Activated CD4-positive, alpha-beta T cell treated with anti-CD3 and anti-CD28 coated beads for 36 hours (primary cell): Measurements from ENCODE around the gene TTYH1. TPM values are rescaled to one million over a fixed set of nuclear protein-coding genes. Genes with fewer than 3 reads are reported as not detected.

Experiments
- ATAC-seq: fragments of 200-7000 bp; cut with Tn5 transposase; one replicate; pipeline ENCODE4 v1.10.0; 2021; ENCODE audit warnings: mild to moderate bottlenecking, moderate library complexity
- CTCF ChIA-PET: fragments of 350-600 bp; sonication (Branson Sonifier 250); formaldehyde crosslinking; loops from one replicate; lab custom pipeline; 2021; ENCODE audit warnings: antibody characterized with exemption; lab: Charles Lee
- POLR2A ChIA-PET: fragments of 350-600 bp; sonication (Branson Sonifier 250); formaldehyde crosslinking; loops from one replicate; lab custom pipeline; 2021; ENCODE audit warnings: antibody characterized with exemption, inconsistent platforms; lab: Charles Lee
- DNase-seq: peaks from one replicate; pipeline ENCODE4 v3.0.0-alpha.2; 2020
- H3K27ac Mint-ChIP-seq: one replicate; pipeline ENCODE4 v1.8.0; 2021; ENCODE audit warnings: mixed read lengths
- H3K27me3 Mint-ChIP-seq: one replicate; pipeline ENCODE4 v1.8.0; 2021; ENCODE audit warnings: mixed read lengths
- H3K36me3 Mint-ChIP-seq: one replicate; pipeline ENCODE4 v1.8.0; 2021; ENCODE audit warnings: low read depth, mixed read lengths
- H3K4me1 Mint-ChIP-seq: one replicate; pipeline ENCODE4 v1.8.0; 2021; ENCODE audit warnings: mixed read lengths
- H3K4me3 Mint-ChIP-seq: one replicate; pipeline ENCODE4 v1.8.0; 2021; ENCODE audit warnings: mild to moderate bottlenecking, moderate library complexity, mixed read lengths
- H3K9me3 Mint-ChIP-seq: one replicate; pipeline ENCODE4 v1.8.0; 2021; ENCODE audit warnings: low read depth, mixed read lengths
- intact Hi-C, 2 experiments: fragments of 100-400 bp; cut with DNase I in 1 of 2; cut with micrococcal nuclease in 1 of 2; formaldehyde crosslinking; loops; one replicate each; pipeline versions ENCODE4 v1.14.2 to v1.15.1; 2022 to 2024; cut with DNase I, micrococcal nuclease
- total RNA-seq, 2 experiments: library from RNA; stranded (reverse); gene quantifications; one replicate each; pipeline ENCODE4 v1.2.3, GENCODE V29; 2021

TTYH1 gene
- total RNA-seq, 2 experiments from 2014 or later = 0.19 to 0.59 TPM

- H3K4me1 Mint-ChIP-seq = peaks cover 3% of the 10 kb centered on the region
- no peak overlapping the region for H3K4me3 Mint-ChIP-seq
Observed at GRCh38 chr19:54424660-54425381, 9.6 kb downstream of the TTYH1 start.

DNA sequence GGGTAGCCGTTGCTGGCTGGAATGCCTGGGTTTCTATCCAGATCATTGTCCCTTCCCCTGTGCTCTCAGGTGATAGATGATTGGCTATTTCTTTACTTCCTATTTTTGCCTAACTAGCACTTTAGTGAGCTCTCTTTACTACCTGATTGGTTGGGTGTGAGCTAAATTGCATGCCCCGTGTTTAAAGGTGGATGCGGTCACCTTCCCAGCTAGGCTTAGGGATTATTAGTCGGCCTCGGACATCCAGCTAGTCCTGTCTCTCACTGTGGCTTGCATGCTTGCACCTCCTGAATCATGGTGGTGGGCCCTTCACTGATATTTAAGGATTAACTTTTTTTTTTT, 10.1 kb downstream of the TTYH1 start:
- Mint-ChIP-seq H3K4me3 (no peak overlapping the region), H3K27me3 (peaks cover 32% of the 10 kb centered on the region), H3K36me3 (no peaks in the 10 kb centered on the region), H3K27ac (no peak overlapping the region), H3K4me1 (peaks cover 3% of the 10 kb centered on the region), H3K9me3 (no peaks in the 10 kb centered on the region)
- ChIA-PET CTCF (interaction anchor here (0.7 to 1.5 kb wide), 2 partner anchors 8 to 34 kb away, joined by 3 read pairs; no protein-coding TSS in a partner anchor), POLR2A (no interaction called here)
- no peak for ATAC-seq
- no peak for DNase-seq
- intact Hi-C loops = no loop called here

More at GRCh38 chr19:54424660-54425381, 9.6 kb downstream of the TTYH1 start:
- H3K36me3 Mint-ChIP-seq = no peaks in the 10 kb centered on the region
- POLR2A ChIA-PET = no interaction called here
- peaks cover 33% of the 10 kb centered on the region for H3K27me3 Mint-ChIP-seq
- DNase-seq (no peak), ATAC-seq (no peak)
- no peak overlapping the region for H3K27ac Mint-ChIP-seq
- H3K9me3 Mint-ChIP-seq = no peaks in the 10 kb centered on the region
- CTCF ChIA-PET = interaction anchor here (0.7 to 1.5 kb wide), 2 partner anchors 9 to 33 kb away, joined by 3 read pairs; no protein-coding TSS in a partner anchor
- intact Hi-C loops = no loop called here

GRCh38 chr19:54426291-54426931, 11.1 kb downstream of the TTYH1 start:
- CTCF ChIA-PET = no interaction called here

GRCh38 chr19:54427586-54427985, 12.3 kb downstream of the TTYH1 start:
- ATAC-seq (no peak), DNase-seq (no peak)
- H3K4me3 Mint-ChIP-seq = no peak overlapping the region
- peaks cover 31% of the 10 kb centered on the region for H3K27me3 Mint-ChIP-seq
- intact Hi-C loops = no loop called here
- POLR2A ChIA-PET = no interaction called here
- peaks cover 3% of the 10 kb centered on the region for H3K4me1 Mint-ChIP-seq
- no peaks in the 10 kb centered on the region for H3K9me3 Mint-ChIP-seq
- no peaks in the 10 kb centered on the region for H3K36me3 Mint-ChIP-seq
- CTCF ChIA-PET = interaction anchor here (0.6 kb wide), 1 partner anchor 749 kb away, joined by 3 read pairs; no protein-coding TSS in a partner anchor
- H3K27ac Mint-ChIP-seq = no peak overlapping the region

More at GRCh38 chr19:54426291-54426931, 11.1 kb downstream of the TTYH1 start:
- no peaks in the 10 kb centered on the region for H3K36me3 Mint-ChIP-seq
- H3K27me3 Mint-ChIP-seq = peaks cover 31% of the 10 kb centered on the region
- no peak for ATAC-seq
- no peak for DNase-seq
- intact Hi-C loops = no loop called here
- H3K27ac Mint-ChIP-seq = no peak overlapping the region
- no peaks in the 10 kb centered on the region for H3K9me3 Mint-ChIP-seq
- H3K4me1 Mint-ChIP-seq = peaks cover 3% of the 10 kb centered on the region
- H3K4me3 Mint-ChIP-seq = no peak overlapping the region
- POLR2A ChIA-PET = no interaction called here

DNA sequence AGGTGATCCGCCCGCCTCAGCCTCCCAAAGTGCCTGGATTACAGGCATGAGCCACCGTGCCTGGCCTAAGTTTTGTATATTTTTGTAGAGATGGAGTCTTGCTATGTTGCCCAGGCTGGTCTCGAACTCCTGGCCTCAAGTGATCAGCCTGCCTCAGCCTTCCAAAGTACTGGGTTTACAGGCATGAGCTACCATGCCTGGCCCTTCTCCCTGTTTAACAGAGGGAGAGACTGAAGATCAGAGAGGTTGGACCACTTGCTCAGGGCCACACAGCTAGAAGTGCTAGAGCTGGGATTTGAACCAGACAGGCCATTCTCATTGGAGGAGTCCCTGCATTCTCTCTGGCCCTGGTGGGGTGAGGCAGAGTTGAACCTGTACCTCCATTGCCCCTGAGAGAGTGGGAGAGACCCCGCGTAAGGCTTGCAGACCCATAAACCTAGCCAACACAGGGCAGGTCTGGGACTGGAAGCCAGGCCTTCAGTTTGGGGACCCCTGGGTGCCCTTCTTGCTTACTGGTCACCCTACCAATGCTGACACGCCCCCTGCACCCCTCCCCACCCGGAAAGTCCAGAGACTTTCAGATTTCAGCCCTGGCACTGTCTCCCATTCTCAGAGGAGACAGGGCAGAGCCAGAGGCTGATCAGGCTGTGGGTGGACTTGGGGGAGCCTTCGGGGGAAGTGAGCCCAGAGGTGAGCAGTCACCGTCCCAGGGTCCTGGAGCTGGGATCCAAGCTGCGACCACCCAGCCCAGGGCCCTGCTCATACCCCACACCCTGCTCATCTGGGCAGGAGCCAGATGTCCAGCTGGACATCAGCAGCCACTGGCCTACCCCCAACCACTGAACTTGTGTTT, 13.3 kb downstream of the TTYH1 start:
- CTCF ChIA-PET = interaction anchor here (1.5 kb wide), 1 partner anchor 20 kb away, joined by 3 read pairs; the partner anchor contains the start of gene LENG8
- no peak overlapping the region for H3K27ac Mint-ChIP-seq

DNA sequence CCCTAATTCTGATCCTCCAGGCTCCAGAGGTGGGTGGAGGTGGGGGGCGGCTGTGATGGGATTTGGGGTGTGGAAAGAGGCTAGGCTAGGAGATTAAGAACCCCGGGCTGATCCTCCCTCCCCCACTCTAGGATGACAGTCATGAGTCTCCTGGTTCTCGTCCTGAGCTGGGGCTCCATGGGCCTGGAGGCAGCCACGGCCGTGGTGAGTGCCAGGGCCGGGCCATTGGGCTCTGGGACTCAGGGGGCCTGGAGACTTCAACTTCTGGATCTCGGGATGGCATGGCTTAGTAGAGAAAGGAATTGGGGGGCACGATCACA, 13.9 kb downstream of the TTYH1 start:
- H3K27ac Mint-ChIP-seq = no peak overlapping the region
- peaks cover 3% of the 10 kb centered on the region for H3K4me1 Mint-ChIP-seq
- no peaks in the 10 kb centered on the region for H3K36me3 Mint-ChIP-seq
- intact Hi-C loops = no loop called here
- H3K27me3 Mint-ChIP-seq = peaks cover 24% of the 10 kb centered on the region
- ATAC-seq (no peak), DNase-seq (no peak)
- ChIA-PET POLR2A (no interaction called here), CTCF (interaction anchor here (0.6 to 1.5 kb wide), 3 partner anchors 20 to 532 kb away, joined by 3 to 4 read pairs (median 3); partner anchors contain the start of gene LENG8)
- no peak overlapping the region for H3K4me3 Mint-ChIP-seq
- no peaks in the 10 kb centered on the region for H3K9me3 Mint-ChIP-seq

More for the DNA sequence above, 13.3 kb downstream of the TTYH1 start:
- POLR2A ChIA-PET = no interaction called here
- no peaks in the 10 kb centered on the region for H3K9me3 Mint-ChIP-seq
- ATAC-seq (no peak), DNase-seq (no peak)
- intact Hi-C loops = no loop called here
- H3K27me3 Mint-ChIP-seq = peaks cover 27% of the 10 kb centered on the region
- no peaks in the 10 kb centered on the region for H3K36me3 Mint-ChIP-seq
- peaks cover 3% of the 10 kb centered on the region for H3K4me1 Mint-ChIP-seq
- H3K4me3 Mint-ChIP-seq = no peak overlapping the region

DNA sequence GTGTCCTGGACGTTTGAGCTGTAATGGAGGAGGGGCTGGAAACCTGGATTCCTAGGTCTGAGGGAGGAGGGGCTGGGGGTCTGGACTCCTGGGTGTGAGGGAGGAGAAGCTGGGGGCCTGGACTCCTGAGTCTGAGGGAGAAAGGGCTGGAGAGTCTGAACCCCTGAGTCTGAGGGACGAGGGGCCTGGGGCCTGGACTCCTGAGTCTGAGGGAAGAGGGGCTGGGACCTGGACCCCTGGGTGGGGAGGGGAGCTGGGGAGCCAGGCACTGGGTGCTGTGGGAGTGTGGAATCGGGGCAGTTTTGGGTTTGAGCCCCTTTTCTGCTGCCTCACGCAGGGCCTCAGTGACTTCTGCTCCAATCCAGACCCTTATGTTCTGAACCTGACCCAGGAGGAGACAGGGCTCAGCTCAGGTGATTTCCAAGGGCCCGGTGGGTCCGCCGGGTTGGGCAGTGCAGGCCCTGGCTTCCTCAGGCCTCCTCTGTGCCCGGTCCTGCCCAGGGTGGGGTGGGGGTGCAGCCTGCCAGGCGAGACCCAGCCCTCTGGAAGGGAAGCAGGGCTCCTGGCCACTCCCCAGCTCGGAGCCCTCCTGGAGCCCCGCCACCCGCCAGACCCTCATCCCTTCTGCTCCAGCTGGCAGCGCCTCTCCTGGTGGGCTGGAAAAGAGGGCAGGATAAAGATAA, 14.4 kb downstream of the TTYH1 start:
- no peaks in the 10 kb centered on the region for H3K9me3 Mint-ChIP-seq
- ChIA-PET POLR2A (no interaction called here), CTCF (interaction anchor here (0.6 to 1.5 kb wide), 3 partner anchors 19 to 533 kb away, joined by 3 to 4 read pairs (median 3); partner anchors contain the start of gene LENG8)
- H3K36me3 Mint-ChIP-seq = no peaks in the 10 kb centered on the region
- H3K27me3 Mint-ChIP-seq = peaks cover 20% of the 10 kb centered on the region
- intact Hi-C loops = no loop called here
- H3K27ac Mint-ChIP-seq = no peak overlapping the region
- no peak overlapping the region for H3K4me3 Mint-ChIP-seq
- DNase-seq (no peak), ATAC-seq (no peak)
- H3K4me1 Mint-ChIP-seq = peaks cover 4% of the 10 kb centered on the region

DNA sequence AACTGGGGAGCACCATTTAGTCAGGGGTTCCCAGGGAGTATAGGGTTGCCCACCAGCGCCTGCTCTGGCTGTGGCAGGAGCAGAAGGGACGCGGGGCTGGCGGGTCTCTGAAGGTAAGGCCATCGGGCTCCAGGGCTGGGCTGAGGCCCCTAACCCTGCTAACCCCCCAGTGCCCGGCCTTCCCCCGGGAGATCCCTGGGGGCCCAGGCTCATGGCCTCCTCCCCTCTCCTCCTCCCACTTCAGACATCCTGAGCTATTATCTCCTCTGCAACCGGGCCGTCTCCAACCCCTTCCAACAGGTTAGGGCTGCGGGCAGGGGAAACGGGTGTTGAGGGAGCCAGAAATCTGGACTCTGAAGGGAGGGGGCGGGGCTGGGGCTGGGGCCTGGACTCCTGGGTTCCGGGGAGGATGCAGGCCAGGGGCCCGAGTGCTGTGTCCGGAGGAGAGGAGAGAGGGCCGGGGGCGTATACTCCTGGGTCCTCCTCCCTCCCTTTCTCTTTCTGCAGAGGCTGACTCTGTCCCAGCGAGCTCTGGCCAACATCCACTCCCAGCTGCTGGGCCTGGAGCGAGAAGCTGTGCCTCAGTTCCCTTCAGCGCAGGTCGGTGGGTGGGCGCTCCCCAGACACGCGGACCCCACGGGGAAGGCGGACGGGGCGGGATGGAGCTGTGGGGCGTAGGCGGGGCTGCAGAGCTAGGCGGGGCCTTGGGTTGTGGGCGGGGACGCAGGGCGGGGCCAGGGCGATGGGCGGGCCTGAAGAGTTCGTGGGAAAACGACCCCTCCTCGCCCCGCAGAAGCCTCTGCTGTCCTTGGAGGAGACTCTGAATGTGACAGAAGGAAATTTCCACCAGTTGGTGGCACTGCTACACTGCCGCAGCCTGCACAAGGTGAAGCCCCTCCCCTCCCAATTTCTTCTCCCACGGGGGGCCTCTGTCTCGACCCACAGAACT, 15.3 kb downstream of the TTYH1 start:
- H3K36me3 Mint-ChIP-seq = no peaks in the 10 kb centered on the region
- H3K9me3 Mint-ChIP-seq = no peaks in the 10 kb centered on the region
- intact Hi-C loops = loop anchor here in 1 of 2 experiments (1.0 kb wide), 1 partner anchor 33 kb away; the partner anchor contains the start of gene LENG9
- H3K4me3 Mint-ChIP-seq = no peak overlapping the region
- CTCF ChIA-PET = interaction anchor here (0.7 kb wide), 1 partner anchor 9 kb away, joined by 3 read pairs; no protein-coding TSS in a partner anchor
- ATAC-seq (peak; percentile 77), DNase-seq (peak; percentile 73)
- peaks cover 16% of the 10 kb centered on the region for H3K27me3 Mint-ChIP-seq
- POLR2A ChIA-PET = interaction anchor here (0.6 kb wide), 1 partner anchor 18 kb away, joined by 4 read pairs; the partner anchor contains the start of gene LENG8
- no peak overlapping the region for H3K27ac Mint-ChIP-seq
- peaks cover 10% of the 10 kb centered on the region for H3K4me1 Mint-ChIP-seq

DNA sequence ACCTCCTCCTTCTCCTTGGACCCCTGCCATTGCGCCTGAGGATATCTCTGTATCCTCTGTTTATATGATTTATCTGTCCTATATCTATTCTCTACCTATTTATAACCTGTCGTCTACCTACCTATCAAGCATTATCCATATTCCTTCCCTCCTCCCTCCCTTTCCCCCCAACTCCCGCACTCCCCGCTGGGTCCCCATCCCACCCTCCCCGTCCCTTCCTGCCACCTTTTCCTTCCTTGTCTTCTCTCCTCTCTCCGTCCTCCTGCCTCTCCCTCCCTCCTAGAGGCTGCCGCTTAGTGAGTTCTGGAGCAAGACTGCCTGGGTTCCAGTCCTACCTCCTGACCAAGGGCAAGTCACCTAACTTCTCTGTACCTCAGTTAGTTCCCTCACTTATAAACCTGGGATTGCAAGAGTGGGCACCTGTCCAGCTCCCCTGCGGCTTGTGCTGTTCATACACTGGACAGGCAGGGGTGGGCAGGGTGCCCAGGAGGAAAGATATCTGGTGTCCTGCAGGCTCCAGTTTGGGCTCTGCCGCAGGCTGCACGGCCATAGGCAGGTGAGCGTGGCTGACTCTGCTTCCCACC, 16.1 kb downstream of the TTYH1 start:
- ChIA-PET POLR2A (interaction anchor here (0.6 kb wide), 1 partner anchor 17 kb away, joined by 4 read pairs; the partner anchor contains the start of gene LENG8), CTCF (interaction anchor here (0.7 kb wide), 1 partner anchor 10 kb away, joined by 3 read pairs; no protein-coding TSS in a partner anchor)
- Mint-ChIP-seq H3K27ac (no peak overlapping the region), H3K9me3 (no peaks in the 10 kb centered on the region), H3K4me1 (peaks cover 10% of the 10 kb centered on the region), H3K4me3 (no peak overlapping the region), H3K36me3 (no peaks in the 10 kb centered on the region), H3K27me3 (peaks cover 12% of the 10 kb centered on the region)
- intact Hi-C loops = loop anchor here in 1 of 2 experiments (1.0 kb wide), 1 partner anchor 32 kb away; the partner anchor contains the start of gene LENG9
- DNase-seq (no peak), ATAC-seq (no peak)
